Activated T-helper 1 cell treated with anti-CD3 and anti-CD28 coated beads, Interleukin-12 subunit alpha, Interleukin-12 subunit beta, Interleukin-2, Interleukin-4 antibody, amounts not matched to agents 30 ng/mL and 10 ng/mL and 1 ng/mL, durations not matched to agents 14 hours and 24 hours and 36 hours (primary cell): ENCODE data around the gene USP47. TPM values are rescaled to one million over a fixed set of nuclear protein-coding genes. Genes with fewer than 3 reads are reported as not detected.

Experiments used
- DNase-seq: peaks from one replicate; pipeline ENCODE4 v3.0.0; 2021; ENCODE audit warnings: low spot score
- H3K27ac Mint-ChIP-seq: one replicate; pipeline ENCODE4 v1.8.0; 2021; ENCODE audit warnings: mild to moderate bottlenecking, mixed read lengths
- H3K27me3 Mint-ChIP-seq: one replicate; pipeline ENCODE4 v1.8.0; 2022; ENCODE audit warnings: mild to moderate bottlenecking, moderate library complexity, mixed read lengths; ENCODE audit not compliant: insufficient read depth
- H3K36me3 Mint-ChIP-seq: one replicate; pipeline ENCODE4 v1.8.0; 2021; ENCODE audit warnings: low read depth, mixed read lengths
- H3K4me1 Mint-ChIP-seq: one replicate; pipeline ENCODE4 v1.8.0; 2021; ENCODE audit warnings: low read depth, mixed read lengths
- H3K4me3 Mint-ChIP-seq: one replicate; pipeline ENCODE4 v1.8.0; 2021; ENCODE audit warnings: mild to moderate bottlenecking, moderate library complexity, mixed read lengths
- H3K9me3 Mint-ChIP-seq: one replicate; pipeline ENCODE4 v1.8.0; 2021; ENCODE audit warnings: mixed read lengths
- intact Hi-C: fragments of 100-400 bp; cut with micrococcal nuclease; formaldehyde crosslinking; loops from one replicate; pipeline ENCODE4 v1.15.1; 2024
- total RNA-seq: library from RNA; stranded (reverse); gene quantifications from 2 replicates; pipeline ENCODE4 v1.2.3, GENCODE V29; 2022

Gene USP47
- total RNA-seq, 1 donor from 2014 or later: 52.0 TPM

DNA sequence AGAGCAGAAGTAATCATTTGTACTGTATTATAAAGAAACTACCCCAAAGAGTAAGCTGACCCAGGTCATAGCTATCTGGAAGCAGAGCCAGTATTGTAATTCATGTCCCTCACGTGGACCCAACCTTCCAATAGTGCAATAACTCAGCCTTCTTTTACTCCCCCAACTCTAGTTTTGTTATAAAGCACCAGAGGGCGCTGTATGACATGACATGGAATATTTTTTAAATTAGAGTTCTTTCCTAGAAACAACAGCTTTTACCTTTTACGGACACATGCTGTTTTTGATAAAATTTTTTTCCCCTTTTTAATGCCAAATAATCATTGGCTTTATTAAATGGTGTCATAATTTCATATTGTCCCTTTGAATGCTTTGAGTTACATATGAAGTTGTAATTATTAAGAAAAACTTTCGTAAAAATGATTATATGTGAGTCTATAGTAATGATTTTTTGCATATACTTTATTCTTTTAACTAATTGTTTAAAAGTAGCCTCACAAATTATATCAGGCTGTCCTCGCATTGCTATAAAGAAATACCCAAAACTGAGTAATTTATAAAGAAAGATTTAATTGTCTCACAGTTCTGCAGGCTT lies 89.8 kb downstream of the USP47 start:
- no peak overlapping the region for H3K27ac Mint-ChIP-seq
- H3K36me3 Mint-ChIP-seq: peaks cover 41% of the 10 kb centered on the region
- no peak for DNase-seq
- H3K27me3 Mint-ChIP-seq: no peaks in the 10 kb centered on the region
- H3K4me1 Mint-ChIP-seq: peaks cover 7% of the 10 kb centered on the region
- intact Hi-C loops: loop anchor here (1.0 kb wide), 1 partner anchor 113 kb away; no protein-coding TSS in a partner anchor
- H3K4me3 Mint-ChIP-seq: no peak overlapping the region
- no peaks in the 10 kb centered on the region for H3K9me3 Mint-ChIP-seq

GRCh38 chr11:11935536-11935935 lies 93.8 kb downstream of the USP47 start:
- Mint-ChIP-seq H3K27ac (no peak overlapping the region), H3K9me3 (no peaks in the 10 kb centered on the region), H3K36me3 (peaks cover 47% of the 10 kb centered on the region), H3K4me3 (no peak overlapping the region), H3K27me3 (no peaks in the 10 kb centered on the region), H3K4me1 (no peaks in the 10 kb centered on the region)
- DNase-seq: no peak
- intact Hi-C loops: no loop called here

DNA sequence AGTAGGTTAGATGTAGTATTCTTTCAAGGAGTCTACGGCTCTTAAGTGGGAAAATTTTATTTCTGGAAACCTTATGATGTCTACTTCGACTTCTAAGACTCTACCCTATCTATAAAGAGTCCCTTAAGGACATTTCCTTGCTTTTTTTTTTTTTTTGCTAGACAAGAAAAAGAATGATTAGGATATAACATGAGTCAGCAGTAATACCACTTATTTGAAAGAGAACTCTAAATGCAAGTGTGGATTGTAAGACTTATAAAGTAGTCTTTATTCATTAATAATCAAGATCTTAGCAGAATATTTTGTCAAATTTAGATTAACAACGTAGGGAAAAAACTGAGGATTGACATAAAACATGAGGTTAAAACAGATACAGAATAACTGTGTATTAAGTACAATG lies 95.7 kb downstream of the USP47 start:
- no peaks in the 10 kb centered on the region for H3K27me3 Mint-ChIP-seq
- no peaks in the 10 kb centered on the region for H3K4me1 Mint-ChIP-seq
- no peak overlapping the region for H3K27ac Mint-ChIP-seq
- H3K4me3 Mint-ChIP-seq: no peak overlapping the region
- intact Hi-C loops: no loop called here
- DNase-seq: no peak
- no peaks in the 10 kb centered on the region for H3K9me3 Mint-ChIP-seq
- peaks cover 46% of the 10 kb centered on the region for H3K36me3 Mint-ChIP-seq

DNA sequence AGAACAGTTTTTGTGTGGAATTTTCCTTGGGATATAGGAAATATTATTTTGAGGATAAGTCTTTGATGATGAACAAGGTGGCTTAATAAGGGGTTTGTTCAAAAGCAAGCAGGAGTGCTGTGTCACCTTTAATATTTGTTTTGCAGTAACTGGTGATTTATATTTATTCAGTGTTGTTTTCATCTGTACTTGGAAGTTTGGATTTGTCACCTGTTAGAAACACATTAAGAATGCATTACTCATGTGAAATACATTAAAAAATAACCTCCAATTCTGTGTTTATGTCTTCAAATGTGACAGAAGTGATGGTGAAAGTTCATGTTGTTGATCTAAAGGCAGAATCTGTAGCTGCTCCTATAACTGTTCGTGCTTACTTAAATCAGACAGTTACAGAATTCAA lies 96.2 kb downstream of the USP47 start:
- peaks cover 45% of the 10 kb centered on the region for H3K36me3 Mint-ChIP-seq
- H3K4me1 Mint-ChIP-seq: no peaks in the 10 kb centered on the region
- H3K9me3 Mint-ChIP-seq: no peaks in the 10 kb centered on the region
- no peak overlapping the region for H3K4me3 Mint-ChIP-seq
- no peak for DNase-seq
- intact Hi-C loops: no loop called here
- no peak overlapping the region for H3K27ac Mint-ChIP-seq
- no peaks in the 10 kb centered on the region for H3K27me3 Mint-ChIP-seq

DNA sequence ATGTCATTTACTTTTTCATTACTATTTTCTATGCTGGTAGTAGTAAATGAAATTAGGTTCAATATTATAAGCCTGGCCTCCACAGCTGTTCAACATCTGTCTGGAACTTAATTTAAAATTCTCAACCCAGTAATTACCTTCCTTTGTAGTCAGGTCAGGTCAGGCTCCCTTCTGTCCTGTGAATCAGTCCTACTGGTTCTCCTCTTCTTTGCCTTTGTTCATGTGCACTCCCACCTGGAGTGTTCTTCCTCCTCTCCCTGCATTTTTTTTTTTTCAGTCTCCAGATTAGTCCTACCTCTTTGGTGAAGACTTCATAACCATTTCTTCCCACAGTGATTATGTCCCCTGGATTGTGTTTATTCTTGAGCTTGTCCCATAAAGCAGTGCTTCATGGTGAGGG lies 98.8 kb downstream of the USP47 start:
- Mint-ChIP-seq H3K27me3 (no peaks in the 10 kb centered on the region), H3K36me3 (peaks cover 40% of the 10 kb centered on the region), H3K27ac (peak overlapping the region; percentile 16), H3K4me1 (no peaks in the 10 kb centered on the region), H3K9me3 (no peaks in the 10 kb centered on the region), H3K4me3 (no peak overlapping the region)
- intact Hi-C loops: no loop called here
- no peak for DNase-seq

DNA sequence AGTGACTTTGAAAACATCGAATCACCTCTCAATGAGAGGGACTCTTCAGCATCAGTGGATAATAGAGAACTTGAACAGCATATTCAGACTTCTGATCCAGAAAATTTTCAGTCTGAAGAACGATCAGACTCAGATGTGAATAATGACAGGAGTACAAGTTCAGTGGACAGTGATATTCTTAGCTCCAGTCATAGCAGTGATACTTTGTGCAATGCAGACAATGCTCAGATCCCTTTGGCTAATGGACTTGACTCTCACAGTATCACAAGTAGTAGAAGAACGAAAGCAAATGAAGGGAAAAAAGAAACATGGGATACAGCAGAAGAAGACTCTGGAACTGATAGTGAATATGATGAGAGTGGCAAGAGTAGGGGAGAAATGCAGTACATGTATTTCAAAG lies 100.9 kb downstream of the USP47 start:
- DNase-seq: no peak
- Mint-ChIP-seq H3K9me3 (no peaks in the 10 kb centered on the region), H3K36me3 (peaks cover 41% of the 10 kb centered on the region), H3K4me1 (no peaks in the 10 kb centered on the region), H3K27me3 (no peaks in the 10 kb centered on the region), H3K27ac (no peak overlapping the region), H3K4me3 (no peak overlapping the region)
- intact Hi-C loops: no loop called here

DNA sequence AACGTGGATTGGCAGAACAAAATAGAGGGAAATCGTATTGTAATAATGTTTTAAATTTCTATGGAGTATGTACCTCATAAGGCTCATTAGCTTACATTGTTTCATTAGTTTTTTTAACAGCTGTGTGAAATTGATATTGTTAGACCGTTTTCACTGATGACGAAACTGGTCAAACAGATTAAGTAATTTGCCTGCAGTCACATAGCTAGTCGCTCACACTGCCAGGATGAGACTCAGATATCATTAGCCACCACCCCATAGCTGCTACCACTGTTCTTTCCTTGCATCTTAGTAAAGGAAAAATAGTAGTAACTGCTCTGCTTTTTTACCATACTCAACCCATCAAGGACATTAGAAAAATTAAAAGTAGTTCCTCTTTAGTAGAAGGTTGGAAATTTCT lies 102.7 kb downstream of the USP47 start:
- H3K4me1 Mint-ChIP-seq: no peaks in the 10 kb centered on the region
- DNase-seq: no peak
- no peak overlapping the region for H3K27ac Mint-ChIP-seq
- H3K36me3 Mint-ChIP-seq: peaks cover 34% of the 10 kb centered on the region
- H3K9me3 Mint-ChIP-seq: no peaks in the 10 kb centered on the region
- intact Hi-C loops: no loop called here
- no peak overlapping the region for H3K4me3 Mint-ChIP-seq
- no peaks in the 10 kb centered on the region for H3K27me3 Mint-ChIP-seq

GRCh38 chr11:11946180-11946579 lies 104.4 kb downstream of the USP47 start:
- Mint-ChIP-seq H3K9me3 (no peaks in the 10 kb centered on the region), H3K27me3 (no peaks in the 10 kb centered on the region), H3K27ac (no peak overlapping the region), H3K4me1 (no peaks in the 10 kb centered on the region), H3K4me3 (no peak overlapping the region), H3K36me3 (peaks cover 32% of the 10 kb centered on the region)
- intact Hi-C loops: no loop called here
- no peak for DNase-seq

GRCh38 chr11:11946878-11947277 lies 105.1 kb downstream of the USP47 start:
- intact Hi-C loops: no loop called here
- Mint-ChIP-seq H3K4me3 (no peak overlapping the region), H3K27me3 (no peaks in the 10 kb centered on the region), H3K9me3 (no peaks in the 10 kb centered on the region), H3K27ac (no peak overlapping the region), H3K36me3 (peaks cover 37% of the 10 kb centered on the region), H3K4me1 (no peaks in the 10 kb centered on the region)
- DNase-seq: no peak

DNA sequence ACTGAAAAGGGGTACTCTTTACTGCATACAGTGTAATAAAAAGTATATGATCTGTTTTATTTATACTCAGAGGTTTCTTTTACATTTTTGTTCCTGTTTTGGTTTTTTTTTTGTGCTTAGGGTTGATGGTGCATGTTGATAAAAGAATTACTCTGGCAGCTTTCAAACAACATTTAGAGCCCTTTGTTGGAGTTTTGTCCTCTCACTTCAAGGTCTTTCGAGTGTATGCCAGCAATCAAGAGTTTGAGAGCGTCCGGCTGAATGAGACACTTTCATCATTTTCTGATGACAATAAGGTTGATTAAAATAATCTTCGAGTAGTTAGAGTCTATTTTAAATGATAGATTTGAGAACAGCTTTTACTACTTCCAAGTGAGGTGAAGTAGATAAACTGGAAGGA lies 106.1 kb downstream of the USP47 start:
- intact Hi-C loops: no loop called here
- H3K4me3 Mint-ChIP-seq: no peak overlapping the region
- H3K27ac Mint-ChIP-seq: no peak overlapping the region
- H3K27me3 Mint-ChIP-seq: no peaks in the 10 kb centered on the region
- no peaks in the 10 kb centered on the region for H3K9me3 Mint-ChIP-seq
- peaks cover 38% of the 10 kb centered on the region for H3K36me3 Mint-ChIP-seq
- no peaks in the 10 kb centered on the region for H3K4me1 Mint-ChIP-seq
- no peak for DNase-seq

DNA sequence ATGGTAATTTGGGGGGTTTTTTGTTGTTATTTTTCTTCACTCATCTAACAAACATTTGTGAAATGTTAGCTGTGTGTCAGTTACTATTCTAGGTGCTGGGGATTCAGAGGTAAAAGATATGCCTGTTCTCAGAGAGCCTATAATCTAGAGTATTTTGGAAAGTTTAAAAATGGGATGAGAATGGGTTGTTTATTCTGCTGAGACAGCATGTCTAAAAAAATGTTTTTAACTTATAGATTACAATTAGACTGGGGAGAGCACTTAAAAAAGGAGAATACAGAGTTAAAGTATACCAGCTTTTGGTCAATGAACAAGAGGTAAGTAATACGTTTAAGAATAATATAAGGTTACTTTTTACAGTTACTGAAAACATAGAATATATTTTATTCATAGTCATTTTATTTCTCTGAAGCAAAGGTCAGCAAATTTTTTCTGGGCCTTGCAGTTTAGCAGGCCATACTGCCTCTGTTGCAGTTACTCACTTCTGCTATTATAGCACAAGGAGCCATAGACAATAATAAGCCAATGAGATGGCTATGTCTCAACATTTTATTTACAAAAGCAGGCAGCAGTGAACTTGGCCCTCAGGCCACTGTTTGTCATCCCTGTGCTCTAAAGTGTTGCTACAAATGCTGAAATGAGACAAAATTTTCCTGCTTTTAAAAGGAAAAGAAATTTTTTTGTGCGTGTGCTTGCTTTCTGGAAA lies 106.6 kb downstream of the USP47 start:
- Mint-ChIP-seq H3K27ac (no peak overlapping the region), H3K4me3 (no peak overlapping the region), H3K4me1 (no peaks in the 10 kb centered on the region), H3K9me3 (no peaks in the 10 kb centered on the region), H3K27me3 (no peaks in the 10 kb centered on the region), H3K36me3 (peaks cover 37% of the 10 kb centered on the region)
- no peak for DNase-seq
- intact Hi-C loops: no loop called here

DNA sequence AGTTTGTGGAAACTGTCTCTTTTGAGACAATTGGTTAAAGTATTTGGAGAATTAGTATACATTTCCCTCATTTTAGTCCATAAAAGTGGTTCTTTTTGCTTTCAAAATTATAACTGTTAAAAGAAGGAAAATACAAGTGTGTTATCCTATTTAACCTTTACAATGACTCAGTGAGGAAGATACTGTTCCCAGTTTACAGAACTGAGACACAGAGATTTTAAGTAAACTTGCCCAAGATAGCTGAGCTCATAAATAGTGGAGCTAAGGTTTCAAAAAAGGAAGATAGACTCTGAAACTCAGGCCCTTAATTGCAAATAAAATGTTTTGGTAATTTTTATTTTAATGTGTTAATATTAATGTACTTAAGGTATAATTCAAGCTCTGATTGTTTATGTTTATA lies 107.7 kb downstream of the USP47 start:
- DNase-seq: no peak
- peaks cover 41% of the 10 kb centered on the region for H3K36me3 Mint-ChIP-seq
- no peak overlapping the region for H3K4me3 Mint-ChIP-seq
- H3K27me3 Mint-ChIP-seq: no peaks in the 10 kb centered on the region
- intact Hi-C loops: no loop called here
- no peak overlapping the region for H3K27ac Mint-ChIP-seq
- H3K4me1 Mint-ChIP-seq: no peaks in the 10 kb centered on the region
- no peaks in the 10 kb centered on the region for H3K9me3 Mint-ChIP-seq

DNA sequence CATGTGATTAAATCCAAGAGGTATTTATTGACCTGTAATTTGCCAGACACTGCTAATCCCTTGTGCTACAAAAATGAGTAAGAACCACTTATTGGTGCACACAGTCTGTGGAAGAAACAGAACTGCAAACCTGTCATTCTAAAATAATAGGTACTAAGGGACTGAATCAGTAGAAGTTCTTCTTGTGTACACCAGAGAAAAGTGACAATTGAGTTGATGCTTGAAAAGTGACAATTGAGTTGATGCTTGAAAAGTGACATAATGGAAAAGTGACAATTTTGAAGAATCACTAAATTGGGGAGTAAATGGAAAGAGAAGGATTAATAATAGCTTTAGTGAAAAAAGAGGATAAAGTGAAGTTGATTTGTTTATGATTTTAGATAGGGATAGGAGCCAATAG lies 110.3 kb downstream of the USP47 start:
- Mint-ChIP-seq H3K4me1 (no peaks in the 10 kb centered on the region), H3K9me3 (no peaks in the 10 kb centered on the region), H3K27ac (peak overlapping the region; percentile 19), H3K36me3 (peaks cover 44% of the 10 kb centered on the region), H3K4me3 (no peak overlapping the region), H3K27me3 (no peaks in the 10 kb centered on the region)
- intact Hi-C loops: no loop called here
- DNase-seq: no peak

DNA sequence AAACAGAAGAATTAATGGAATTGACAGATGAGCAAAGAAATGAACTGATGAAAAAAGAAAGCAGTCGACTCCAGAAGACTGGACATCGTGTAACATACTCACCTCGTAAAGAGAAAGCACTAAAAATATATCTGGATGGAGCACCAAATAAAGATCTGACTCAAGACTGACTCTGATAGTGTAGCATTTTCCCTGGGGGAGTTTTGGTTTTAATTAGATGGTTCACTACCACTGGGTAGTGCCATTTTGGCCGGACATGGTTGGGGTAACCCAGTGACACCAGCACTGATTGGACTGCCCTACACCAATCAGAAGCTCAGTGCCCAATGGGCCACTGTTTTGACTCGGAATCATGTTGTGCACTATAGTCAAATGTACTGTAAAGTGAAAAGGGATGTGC lies 114.2 kb downstream of the USP47 start:
- Mint-ChIP-seq H3K4me1 (peaks cover 18% of the 10 kb centered on the region), H3K9me3 (no peaks in the 10 kb centered on the region), H3K27ac (no peak overlapping the region), H3K36me3 (peaks cover 43% of the 10 kb centered on the region), H3K4me3 (no peak overlapping the region), H3K27me3 (no peaks in the 10 kb centered on the region)
- intact Hi-C loops: no loop called here
- DNase-seq: no peak
